ENCODE results near the gene BBX.

Gene BBX

DNA sequence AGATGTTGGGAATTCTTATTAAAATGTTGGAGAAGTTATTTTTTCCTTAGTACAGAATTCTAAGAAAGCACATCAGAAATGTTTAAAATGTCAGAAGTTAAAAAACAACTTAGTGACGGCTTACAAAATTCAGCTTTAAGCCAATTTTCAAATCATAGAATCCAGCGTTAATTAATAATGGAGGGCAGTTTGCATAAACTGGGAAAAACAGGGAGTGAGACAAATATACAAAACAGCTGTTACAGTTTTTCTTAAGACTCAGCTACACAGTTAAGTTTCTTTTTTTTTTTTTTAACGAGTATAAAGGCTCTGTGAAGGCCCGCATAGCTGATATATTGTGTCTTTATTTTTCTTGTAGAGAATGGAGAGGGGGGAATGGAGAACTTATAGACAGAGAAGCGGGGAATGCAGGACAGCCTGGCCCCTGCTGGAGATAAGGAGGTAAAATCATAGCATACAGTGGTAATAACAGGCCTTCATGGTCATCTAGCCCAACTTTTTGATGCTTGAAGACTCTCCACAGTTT is 164.4 kb downstream of the BBX start:
- no peak for TF ChIP-seq POLR2AphosphoS5 (IDR thresholded peaks at IDR 0.05; ENCODE audit: low read depth, low read length)
- TF ChIP-seq, protein P1, sequence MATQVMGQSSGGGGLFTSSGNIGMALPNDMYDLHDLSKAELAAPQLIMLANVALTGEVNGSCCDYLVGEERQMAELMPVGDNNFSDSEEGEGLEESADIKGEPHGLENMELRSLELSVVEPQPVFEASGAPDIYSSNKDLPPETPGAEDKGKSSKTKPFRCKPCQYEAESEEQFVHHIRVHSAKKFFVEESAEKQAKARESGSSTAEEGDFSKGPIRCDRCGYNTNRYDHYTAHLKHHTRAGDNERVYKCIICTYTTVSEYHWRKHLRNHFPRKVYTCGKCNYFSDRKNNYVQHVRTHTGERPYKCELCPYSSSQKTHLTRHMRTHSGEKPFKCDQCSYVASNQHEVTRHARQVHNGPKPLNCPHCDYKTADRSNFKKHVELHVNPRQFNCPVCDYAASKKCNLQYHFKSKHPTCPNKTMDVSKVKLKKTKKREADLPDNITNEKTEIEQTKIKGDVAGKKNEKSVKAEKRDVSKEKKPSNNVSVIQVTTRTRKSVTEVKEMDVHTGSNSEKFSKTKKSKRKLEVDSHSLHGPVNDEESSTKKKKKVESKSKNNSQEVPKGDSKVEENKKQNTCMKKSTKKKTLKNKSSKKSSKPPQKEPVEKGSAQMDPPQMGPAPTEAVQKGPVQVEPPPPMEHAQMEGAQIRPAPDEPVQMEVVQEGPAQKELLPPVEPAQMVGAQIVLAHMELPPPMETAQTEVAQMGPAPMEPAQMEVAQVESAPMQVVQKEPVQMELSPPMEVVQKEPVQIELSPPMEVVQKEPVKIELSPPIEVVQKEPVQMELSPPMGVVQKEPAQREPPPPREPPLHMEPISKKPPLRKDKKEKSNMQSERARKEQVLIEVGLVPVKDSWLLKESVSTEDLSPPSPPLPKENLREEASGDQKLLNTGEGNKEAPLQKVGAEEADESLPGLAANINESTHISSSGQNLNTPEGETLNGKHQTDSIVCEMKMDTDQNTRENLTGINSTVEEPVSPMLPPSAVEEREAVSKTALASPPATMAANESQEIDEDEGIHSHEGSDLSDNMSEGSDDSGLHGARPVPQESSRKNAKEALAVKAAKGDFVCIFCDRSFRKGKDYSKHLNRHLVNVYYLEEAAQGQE (IDR thresholded peaks at IDR 0.05; ENCODE audit: insufficient read depth in 1 of 2, low read depth in 2 of 2, low read length in 2 of 2) = no peak
- TF ChIP-seq TAF1 (IDR thresholded peaks at IDR 0.05; ENCODE audit: borderline replicate concordance, insufficient read depth, low read length) = no peak
- TF ChIP-seq SIN3A (IDR thresholded peaks at IDR 0.05; ENCODE audit: borderline replicate concordance, insufficient read depth, low read length) = no peak
- TF ChIP-seq FOXP2 (optimal IDR thresholded peaks at IDR 0.05; ENCODE audit: borderline replicate concordance, extremely low read depth, extremely low read length, insufficient read depth) = no peak

DNA sequence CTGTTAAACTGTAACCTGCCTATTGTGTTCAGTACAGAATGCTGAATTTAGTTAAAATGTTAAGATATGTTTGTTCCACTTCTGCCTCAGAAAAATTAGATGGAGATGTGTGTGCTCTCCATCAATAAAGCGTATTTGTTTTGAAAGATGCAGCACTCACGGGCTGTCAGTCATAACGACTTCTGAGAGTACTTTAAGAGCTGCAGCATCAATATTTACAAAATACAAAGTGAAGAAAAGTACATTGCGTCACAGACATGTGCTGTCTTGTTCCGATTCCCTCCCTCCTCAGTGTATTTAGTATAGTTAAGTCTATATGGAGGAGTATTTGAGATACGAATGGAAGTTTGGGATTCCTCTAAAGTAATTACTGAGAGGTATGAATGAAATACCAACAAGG is 166.6 kb downstream of the BBX start:
- TF ChIP-seq TAF1 (IDR thresholded peaks at IDR 0.05; ENCODE audit: borderline replicate concordance, insufficient read depth, low read length) (no peak), SIN3A (IDR thresholded peaks at IDR 0.05; ENCODE audit: borderline replicate concordance, insufficient read depth, low read length) (no peak), POLR2AphosphoS5 (IDR thresholded peaks at IDR 0.05; ENCODE audit: low read depth, low read length) (no peak), FOXP2 (optimal IDR thresholded peaks at IDR 0.05; ENCODE audit: borderline replicate concordance, extremely low read depth, extremely low read length, insufficient read depth) (no peak)
- TF ChIP-seq, protein P1 (IDR thresholded peaks at IDR 0.05; ENCODE audit: insufficient read depth in 1 of 2, low read depth in 2 of 2, low read length in 2 of 2) = no peak

DNA sequence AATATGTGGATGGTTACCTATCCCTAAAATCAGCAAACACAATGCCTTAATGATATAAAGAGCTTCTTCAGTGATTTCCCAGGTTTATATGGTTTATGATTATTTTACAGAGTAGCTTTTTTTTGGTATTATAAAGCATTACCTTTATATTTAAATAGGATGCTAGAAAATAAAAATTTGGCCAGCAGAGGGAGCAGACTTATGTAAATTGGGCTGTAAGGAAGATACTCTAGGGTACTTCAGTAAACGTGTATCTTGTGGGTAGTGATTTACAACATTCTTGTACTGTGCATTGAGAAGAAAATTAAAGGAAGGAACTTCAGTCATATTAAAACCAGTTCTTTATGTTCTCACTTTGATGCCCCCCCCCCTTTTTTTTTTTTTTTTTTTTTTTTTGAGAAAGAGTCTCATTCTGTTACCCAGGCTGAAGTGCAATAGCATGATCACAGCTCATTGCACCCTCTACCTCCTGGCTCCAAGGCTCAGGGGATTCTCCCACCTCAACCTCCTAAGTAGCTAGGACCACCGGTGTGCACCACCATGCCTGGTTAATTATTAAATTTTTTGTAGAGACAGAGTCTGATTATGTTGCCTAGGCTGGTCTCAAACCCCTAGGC is 167.9 kb downstream of the BBX start:
- TF ChIP-seq POLR2AphosphoS5 (IDR thresholded peaks at IDR 0.05; ENCODE audit: low read depth, low read length) (no peak), TAF1 (IDR thresholded peaks at IDR 0.05; ENCODE audit: borderline replicate concordance, insufficient read depth, low read length) (no peak), SIN3A (IDR thresholded peaks at IDR 0.05; ENCODE audit: borderline replicate concordance, insufficient read depth, low read length) (no peak)
- TF ChIP-seq, protein P1 (IDR thresholded peaks at IDR 0.05; ENCODE audit: insufficient read depth in 1 of 2, low read depth in 2 of 2, low read length in 2 of 2) = no peak

DNA sequence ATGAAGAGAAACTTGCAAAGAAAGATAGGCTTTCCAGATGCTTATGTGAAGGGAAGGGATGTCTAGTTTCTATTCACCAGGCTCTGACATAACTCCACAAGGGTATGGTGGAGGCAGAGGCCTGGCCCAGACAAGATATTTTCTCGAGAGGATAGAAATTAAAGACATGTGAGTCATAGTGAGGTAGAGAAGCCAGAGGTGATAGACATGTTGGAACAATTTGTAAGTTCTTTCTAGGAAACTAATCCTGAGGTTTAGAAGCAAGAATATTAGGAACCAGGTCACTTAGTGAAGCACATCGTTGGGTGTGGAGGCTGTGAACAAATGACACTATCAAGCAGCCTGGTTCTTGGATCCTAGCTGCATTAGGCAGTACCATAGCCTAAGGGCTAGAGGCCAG is 176.9 kb downstream of the BBX start:
- TF ChIP-seq TAF1 (IDR thresholded peaks at IDR 0.05; ENCODE audit: borderline replicate concordance, insufficient read depth, low read length) (no peak), FOXP2 (optimal IDR thresholded peaks at IDR 0.05; ENCODE audit: borderline replicate concordance, extremely low read depth, extremely low read length, insufficient read depth) (no peak), POLR2AphosphoS5 (IDR thresholded peaks at IDR 0.05; ENCODE audit: low read depth, low read length) (no peak), SIN3A (IDR thresholded peaks at IDR 0.05; ENCODE audit: borderline replicate concordance, insufficient read depth, low read length) (no peak)
- TF ChIP-seq, protein P1 (IDR thresholded peaks at IDR 0.05; ENCODE audit: insufficient read depth in 1 of 2, low read depth in 2 of 2, low read length in 2 of 2) = no peak

Data from PFSK-1 (cell line).